GM12874 (cell line): ENCODE data around the gene RBBP4.

Experiments
- TF ChIP-seq, protein P1 (sequence below): IDR thresholded peaks from 2 replicates; pipeline ENCODE4 v1.5.1; 2011; ENCODE audit warnings: low read depth, mild to moderate bottlenecking, control low read depth, low read length, moderate library complexity; ENCODE audit not compliant: insufficient read depth

Gene RBBP4

DNA sequence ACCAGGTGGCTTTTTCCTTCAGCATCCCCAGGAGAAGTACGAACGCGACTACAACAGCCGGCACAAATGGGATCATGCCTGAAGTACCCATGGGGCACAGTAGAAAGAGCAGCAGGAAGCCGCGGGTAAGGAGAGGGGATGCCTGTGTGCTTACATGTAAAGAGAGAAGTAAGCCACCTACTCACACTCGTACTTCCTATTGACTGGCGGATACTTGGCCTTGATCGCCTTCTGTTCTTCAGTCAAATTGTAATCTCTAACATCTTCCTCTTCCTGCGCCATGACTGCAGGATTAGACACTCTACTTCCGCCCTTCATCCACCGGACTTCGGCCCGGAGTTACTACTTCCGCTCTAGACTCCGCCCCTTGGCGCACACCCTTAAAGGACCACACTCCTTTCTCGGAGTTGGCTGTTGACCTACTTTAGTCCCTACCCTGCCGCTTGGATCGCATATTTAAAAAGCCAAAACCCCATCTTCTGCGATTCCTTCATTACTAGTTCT is 708 bp upstream of the RBBP4 start, which contains the start of gene ZBTB8OS:
ZBTB8OS (minus strand) TSS at position 303 of the 504 bp plus-strand sequence; CDS start at position 282, 21 bp downstream.
- TF ChIP-seq, protein P1, sequence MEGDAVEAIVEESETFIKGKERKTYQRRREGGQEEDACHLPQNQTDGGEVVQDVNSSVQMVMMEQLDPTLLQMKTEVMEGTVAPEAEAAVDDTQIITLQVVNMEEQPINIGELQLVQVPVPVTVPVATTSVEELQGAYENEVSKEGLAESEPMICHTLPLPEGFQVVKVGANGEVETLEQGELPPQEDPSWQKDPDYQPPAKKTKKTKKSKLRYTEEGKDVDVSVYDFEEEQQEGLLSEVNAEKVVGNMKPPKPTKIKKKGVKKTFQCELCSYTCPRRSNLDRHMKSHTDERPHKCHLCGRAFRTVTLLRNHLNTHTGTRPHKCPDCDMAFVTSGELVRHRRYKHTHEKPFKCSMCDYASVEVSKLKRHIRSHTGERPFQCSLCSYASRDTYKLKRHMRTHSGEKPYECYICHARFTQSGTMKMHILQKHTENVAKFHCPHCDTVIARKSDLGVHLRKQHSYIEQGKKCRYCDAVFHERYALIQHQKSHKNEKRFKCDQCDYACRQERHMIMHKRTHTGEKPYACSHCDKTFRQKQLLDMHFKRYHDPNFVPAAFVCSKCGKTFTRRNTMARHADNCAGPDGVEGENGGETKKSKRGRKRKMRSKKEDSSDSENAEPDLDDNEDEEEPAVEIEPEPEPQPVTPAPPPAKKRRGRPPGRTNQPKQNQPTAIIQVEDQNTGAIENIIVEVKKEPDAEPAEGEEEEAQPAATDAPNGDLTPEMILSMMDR: no peak

GRCh38 chr1:32651461-32652073 is 559 bp downstream of the RBBP4 start:
- TF ChIP-seq, protein P1: no peak

DNA sequence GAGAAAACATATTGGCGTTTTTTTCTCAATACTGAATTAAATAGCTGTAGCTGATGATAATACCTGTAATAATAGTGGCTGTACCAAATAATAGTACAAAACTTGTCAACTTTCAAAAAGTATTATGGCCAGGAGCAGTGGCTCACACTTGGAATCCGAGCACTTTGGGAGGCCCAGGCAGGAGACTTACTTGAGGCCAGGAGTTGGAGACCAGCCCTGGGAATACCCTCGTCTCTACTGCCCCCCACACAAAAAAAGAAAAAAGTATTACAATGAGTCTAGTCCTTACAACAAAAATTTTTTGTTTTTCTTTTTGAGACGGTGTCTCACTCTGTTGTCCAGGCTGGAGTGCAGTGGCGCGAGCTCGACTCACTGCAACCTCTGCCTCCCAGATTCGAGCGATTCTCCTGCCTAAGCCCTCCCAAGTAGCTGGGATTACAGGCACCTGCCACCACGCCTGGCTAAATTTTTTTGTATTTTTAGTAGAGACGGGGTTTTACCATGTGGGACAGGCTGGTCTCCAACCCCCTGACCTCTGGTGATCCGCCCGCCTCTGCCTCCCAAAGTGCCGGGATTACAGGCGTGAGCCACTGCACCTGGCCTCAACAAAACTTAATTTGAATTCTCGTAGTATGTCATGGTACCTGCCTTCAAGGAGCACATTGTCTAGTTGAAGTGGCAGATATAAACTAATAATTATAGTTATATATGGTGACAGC is 1.4 kb downstream of the RBBP4 start:
- TF ChIP-seq, protein P1: no peak

- TF ChIP-seq, protein P1: no peak
Measured at GRCh38 chr1:32659581-32659980, 8.6 kb downstream of the RBBP4 start.

DNA sequence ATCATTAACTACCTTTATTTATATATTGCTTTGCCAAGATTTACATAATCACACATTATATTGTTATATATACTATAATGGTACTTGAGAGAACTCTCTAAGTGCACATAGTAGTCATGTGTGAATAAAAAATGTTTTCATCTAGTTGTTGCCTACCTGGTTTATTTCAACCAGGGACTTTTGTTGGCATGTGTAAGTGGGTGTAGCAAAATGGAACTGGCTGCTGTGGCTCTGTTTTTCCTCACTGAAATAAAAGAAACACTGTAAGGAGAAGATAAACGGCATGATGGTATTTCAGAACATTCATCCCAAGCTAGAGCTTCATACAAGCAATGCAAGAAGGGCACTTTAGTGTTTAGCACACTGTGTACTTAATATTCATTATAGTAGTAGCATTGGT is 14.9 kb downstream of the RBBP4 start:
- TF ChIP-seq, protein P1: no peak

- TF ChIP-seq, protein P1: no peak
Measured at GRCh38 chr1:32666901-32667566, 16.0 kb downstream of the RBBP4 start.

GRCh38 chr1:32676945-32677344 is 25.9 kb downstream of the RBBP4 start:
- TF ChIP-seq, protein P1: no peak
